NOMO-1 (cell line): ENCODE measurements around the gene UNC5C.

Source experiments
- DNase-seq, 2 experiments: peaks; one replicate each; lab custom pipeline; 2025; ENCODE audit not compliant: unreplicated experiment in 2 of 2; lab: John Stamatoyannopoulos, UW

Gene UNC5C

DNA sequence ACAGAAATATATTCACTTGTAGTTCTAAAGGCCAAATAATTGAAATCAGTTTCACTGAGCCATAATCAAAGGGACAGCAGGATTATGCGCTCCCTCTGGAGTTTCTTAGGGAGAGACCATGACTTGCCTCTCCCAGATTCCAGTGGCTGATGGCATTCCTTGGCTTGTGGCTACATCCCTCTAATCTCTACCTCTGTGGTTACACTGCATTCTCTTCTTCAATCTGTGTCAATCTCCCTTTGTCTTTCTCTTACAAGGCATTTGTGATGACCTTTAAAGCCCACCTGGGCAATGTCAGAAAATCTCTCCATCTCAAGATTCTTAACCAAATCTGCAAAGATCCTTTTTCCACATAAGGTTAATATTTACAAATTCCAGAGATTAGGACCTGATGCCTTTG lies 260.2 kb downstream of the UNC5C start:
- DNase-seq: no peak

DNA sequence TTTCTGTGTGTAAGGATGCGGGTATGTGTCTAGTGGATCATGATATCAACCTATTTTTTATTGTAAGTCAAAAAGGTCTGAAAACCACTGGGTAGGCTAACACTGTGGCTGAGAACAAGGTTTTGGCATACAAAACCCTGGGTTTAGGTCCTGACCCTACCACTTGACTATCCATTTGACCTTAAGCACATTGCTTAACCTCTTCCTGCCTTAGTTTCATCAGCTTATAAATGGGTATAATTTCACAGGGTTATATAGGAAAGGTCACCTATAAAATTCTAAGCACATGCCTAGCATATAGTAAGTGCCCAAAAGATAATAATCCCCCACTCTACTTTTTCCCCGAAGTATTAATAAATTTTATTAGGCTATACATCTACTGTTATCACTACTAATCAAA lies 263.0 kb downstream of the UNC5C start:
- no peak for DNase-seq

DNA sequence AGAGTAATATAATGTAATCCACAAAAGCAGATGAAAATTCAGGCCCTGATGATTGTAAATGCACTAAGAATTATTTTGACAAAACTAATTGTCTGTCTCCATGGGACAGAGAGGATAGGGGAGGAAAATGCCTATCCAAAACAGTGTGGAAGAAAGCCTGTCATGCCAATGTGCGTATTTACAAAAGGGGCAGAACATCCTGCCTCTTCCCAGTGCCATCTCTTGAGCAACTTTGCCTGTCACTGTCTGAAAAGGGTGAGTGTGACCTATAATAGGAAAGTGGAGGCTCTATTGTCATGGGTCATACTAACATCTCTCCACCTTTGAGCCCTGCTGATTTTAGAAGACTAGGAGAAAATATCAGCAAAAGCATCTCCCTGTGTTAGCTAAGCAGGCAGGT lies 264.1 kb downstream of the UNC5C start:
- no peak for DNase-seq

DNA sequence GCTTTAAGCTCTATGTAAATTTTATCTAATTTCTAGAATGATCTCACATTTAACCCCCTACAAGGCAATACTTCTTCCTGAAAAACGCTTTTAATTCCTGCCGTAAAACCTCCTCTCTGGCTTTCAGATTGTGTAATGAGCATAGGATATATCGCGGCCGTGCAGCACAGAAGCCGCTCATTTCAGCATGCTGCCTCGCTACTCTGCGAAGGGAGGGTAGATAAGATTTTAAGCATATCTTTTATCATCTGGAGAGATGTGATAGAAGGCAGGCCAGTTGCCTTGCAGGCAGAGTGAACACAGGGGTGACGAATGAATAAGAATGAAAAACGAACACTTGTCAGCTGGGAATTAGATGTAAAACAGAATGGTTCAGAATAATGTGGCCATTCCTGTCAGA lies 265.5 kb downstream of the UNC5C start:
- no peak for DNase-seq

DNA sequence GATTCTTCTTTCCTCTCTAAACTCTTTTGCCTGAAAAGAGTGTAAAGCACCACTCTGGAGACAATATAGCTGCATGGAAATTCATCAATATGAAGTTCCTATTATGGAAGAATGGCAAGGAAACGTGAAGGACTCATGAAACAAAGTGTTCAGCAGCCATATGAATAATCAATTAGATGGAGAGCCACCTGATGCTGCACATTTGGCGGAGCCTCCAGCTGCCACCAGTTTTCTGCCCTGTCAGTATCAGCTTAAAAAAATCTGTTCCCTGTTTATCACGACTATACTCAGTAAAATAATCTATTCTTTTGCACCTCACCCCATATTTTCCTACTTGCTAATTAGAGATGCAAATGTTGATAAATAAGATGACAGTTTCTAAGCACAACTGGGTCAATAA lies 276.0 kb downstream of the UNC5C start:
- DNase-seq: no peak

DNA sequence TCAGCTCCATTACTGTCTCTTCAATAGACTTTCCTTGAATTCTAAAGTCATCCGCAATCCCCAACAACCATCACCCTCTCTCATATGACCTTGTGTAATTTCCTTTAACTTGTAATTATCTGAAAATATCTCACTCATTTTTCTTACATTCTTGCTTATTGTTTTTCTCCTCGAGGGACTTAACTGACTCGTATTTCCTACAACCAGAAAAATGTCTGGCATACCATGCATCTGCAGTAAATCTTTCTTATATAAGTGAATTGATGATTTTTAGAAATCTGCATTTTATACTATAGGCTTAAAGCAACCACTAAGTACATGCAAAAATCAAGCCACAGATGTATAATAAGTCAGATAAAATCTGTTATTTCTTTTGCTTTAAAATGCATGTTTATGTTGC lies 276.7 kb downstream of the UNC5C start:
- no peak for DNase-seq

DNA sequence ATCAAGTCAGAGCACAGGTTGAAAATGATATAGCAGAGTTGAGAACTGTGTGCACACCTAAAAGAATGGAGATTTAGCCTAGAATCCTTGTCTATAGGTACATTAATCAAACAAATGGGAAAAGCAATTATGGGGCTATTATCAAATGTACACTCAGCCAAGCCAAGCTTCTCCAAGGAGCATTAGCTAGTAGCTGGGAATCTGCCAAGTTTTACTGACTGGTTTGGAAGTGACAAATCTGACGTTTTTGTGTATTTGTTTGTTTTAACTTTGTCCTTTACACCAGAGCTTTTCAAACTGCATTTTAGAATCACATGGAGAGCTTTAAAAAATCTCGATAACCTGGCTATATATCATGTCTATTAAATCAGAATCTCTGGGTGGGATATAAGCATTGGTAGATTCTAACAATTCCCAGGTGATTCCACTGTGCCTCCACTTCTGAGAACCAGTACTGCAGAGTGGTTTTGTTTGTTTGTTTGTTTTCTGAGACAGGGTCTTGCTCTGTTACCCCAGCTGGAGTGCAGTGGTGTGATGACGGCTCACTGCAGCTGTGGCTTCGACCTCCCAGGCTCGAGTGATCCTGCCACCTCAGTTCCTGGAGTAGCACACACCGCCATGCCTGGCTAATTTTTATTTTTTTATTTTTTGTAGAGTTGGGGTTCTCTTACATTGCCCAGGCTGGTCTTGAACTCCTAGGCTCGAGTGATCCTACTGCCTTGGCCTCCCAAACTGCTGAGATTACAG lies 279.8 kb downstream of the UNC5C start:
- DNase-seq: no peak

DNA sequence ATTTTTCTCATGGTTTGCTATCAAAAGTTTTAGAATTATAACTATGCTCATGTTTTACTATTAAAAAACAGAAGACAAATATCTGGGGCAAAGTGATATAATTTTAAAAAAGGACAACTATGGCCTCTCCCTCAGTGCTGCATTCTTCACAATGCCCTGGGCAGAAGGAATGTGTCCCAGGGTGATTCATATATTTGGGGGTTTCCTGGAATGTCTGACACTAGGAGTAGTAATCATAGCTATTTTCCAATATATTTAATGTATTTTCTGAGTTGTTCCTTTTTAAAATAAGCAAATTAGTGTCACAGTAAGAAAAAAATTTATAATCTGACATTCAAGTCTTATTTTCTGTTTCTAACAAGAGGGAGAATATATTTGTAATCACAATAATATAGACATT lies 281.7 kb downstream of the UNC5C start:
- no peak for DNase-seq

DNA sequence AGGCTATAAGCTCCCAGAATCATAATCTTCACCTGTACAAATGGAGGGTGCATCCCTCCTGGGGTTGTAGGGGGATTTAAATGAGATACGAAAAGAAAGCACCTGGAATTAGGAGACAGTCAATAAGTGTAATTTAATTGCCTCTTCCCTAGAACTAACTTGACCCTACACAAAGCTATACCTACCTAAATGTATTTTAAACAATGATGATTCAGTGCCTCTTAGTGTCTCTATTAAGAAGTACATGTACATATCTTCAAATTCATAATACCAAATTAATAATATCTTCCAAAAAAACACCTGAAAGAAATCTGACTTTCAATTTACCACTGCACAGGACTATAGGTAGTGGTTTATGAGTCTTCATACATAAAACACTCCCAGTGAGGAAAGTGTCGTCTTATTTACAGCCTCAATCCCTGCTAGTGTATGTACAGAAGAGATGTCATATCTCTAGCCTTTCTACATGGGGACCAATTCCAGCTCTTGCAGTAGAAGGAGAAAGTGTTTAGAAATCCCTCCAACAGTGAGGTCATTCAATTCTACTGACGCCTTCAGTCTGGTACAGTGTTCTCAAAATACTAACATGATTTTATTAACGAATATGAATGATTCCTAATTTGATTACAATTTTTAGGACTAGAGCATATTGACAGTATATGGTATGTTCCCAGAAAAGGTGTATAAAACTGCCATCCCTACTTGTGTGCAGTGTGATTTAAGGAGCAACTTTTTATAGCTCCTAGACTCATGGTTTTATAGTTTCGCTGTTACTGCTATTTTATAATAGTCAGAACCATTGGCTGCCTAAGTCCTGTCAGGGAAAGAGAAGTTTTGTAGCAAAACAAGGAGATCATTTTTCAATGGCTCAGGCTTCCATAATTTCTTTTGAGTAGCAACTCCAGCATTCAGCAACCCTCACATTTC lies 282.7 kb downstream of the UNC5C start:
- no peak for DNase-seq

DNA sequence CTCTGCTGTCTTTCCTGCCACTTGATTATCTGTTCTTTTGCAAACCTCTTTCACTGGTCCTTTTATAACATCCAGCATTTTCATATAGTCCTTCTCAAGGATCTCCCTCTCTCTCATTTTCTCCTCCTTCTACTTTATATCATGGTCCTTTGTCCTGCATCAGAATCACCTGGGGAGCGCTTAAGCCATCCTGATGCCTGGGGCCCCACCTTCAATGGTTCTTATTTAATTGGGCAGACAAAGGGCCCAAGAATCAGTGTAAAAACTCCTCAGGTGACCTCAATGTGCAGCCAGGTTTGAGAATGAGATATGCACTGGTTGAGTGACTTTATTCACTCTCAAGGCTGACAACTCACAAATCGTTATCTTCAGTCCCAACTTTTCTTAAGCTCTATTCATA lies 283.9 kb downstream of the UNC5C start:
- DNase-seq: no peak

DNA sequence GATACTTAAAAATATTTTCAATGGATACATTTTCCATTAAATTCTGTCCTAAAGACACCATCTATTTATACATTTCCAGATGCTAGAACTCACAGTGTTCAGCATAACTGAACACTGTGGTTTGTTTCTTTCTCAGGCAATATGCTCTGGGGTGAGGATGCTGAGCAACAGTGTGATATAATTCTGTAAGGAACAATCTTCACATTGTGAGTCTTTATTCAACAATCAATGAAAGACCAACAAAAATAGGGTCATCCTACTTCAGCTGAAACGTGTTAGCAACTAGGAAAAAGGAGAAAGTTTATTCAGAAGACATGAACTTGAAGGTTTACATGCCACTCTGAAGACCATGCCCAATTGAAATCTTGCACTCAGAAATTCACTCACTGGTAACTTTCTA lies 284.8 kb downstream of the UNC5C start:
- DNase-seq: no peak

DNA sequence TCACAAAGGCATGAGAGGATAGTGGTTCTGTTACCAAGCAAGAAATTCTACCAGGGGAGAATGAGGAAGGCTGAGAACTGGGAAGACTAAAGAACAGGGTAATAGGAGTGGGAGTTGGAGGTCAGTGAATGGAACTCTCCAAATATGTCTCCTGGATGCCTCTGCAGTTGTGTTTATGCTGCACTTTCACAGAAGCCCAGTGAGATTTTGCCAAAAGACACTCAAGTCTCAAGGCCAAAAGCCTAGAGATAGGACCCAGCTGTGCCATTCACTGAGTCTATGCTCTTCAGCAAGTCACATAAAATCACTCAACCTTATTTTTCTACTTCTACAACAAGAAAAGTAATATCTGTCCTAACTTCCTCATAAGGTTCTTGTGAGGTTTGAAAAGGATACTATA lies 285.4 kb downstream of the UNC5C start:
- no peak for DNase-seq

DNA sequence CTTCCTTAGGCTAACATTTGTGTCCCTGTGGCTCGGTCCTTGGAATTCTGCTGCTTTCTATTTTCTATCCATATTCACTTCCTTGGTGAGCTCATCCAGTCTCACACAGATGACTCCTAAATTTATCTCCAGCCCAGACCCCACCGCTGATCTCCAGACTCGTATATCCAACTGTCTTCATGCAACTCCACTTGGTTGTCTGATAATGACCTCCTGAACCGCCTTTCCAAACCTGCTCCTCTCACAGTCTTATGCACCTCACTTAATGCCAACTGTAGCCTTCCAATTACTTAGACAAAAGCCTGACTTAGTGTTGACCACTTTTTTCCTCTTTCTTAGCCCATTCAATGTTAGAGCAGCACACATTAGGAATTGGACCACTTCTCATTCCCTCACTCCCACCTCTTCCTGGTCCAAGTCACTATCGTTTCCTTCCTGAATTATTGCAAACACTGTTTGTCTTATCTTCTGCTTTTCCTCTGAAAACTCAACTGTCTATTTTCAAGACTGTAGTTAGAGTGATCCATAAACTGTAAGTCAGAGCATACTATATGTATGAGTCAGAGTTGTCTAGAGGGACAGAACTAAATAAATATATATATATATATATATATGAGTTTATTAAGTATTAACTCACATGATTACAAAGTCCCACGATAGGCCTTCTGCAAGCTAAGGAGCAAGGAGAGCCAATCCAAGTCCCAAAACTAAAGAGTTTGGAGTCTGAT lies 292.5 kb downstream of the UNC5C start:
- no peak for DNase-seq

DNA sequence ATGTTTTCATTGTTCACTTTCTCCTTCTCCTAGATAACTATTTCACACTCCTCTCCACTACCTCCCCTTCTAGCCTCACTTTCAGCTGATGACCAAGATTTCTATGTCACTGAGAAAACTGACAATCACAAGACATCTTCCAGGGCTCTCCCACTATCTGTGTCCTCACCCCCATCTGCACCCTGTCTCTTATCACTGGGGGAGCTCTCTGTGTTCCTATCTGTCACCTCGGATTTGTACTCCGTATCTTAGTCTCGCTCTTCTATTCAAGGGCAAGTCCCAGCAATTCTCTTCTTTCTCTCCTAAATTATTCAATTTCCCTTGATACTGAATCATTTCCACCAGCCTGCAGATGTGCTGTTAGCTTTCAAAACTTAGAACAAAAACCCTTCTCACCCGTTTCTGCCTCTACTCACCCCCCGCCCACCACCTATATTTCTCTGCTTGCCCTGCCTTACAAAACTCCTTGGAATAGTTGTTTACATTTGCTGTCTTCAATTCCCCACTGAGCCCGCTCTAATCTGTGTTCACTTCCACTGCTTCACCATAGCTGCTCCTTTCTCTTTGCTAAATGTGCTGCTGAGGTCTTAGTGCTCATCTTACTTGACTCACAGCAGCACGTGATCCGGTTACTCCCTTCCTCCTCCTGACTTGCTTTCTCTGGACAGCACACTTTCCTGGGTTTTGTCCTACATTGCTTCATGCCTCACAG lies 293.2 kb downstream of the UNC5C start:
- DNase-seq: no peak

DNA sequence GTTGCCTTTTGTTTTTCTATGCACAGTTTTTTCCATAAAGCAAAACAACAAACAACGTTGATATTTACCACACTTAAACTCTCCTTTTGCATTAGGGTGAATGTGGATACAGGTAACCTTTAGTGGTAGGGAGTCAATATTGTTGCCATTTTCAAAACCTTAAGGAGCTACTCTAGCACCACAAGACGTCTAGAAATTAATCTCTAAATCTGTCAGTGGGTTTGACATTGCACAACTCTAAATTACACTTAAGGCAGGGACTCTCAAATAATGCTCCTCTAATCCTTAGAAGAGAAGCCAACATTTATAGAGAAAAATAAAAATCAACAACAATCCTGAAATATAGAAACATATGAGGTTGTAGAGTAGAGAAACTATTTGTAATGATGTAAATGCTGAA lies 297.2 kb downstream of the UNC5C start:
- no peak for DNase-seq

DNA sequence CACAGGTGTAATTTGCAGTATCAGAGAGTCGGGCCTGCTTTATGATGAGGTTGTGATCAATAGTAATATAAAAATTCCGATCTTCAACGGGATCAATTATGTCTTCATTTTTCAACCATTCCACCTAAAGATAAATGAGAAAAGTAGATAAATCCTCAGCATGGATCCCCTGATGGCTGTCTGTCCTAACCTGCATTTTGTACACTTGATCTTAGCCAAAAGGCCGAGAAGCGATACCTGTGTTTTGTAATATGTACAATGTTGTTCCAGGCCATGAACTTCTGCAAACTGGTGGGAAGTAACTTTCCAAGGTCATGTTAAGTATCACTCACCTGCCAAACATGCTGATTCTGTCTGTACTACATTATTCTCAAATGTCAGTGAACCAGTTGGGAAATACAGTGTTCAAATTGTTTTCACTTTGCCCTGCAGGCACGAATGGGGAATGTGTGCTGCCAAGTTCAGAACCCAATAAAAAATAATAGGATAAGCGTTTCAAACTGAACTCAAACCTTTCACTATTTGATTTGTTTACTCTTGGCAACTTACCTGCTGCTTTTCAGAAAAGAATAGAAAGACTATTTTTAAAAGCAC lies 298.1 kb downstream of the UNC5C start:
- DNase-seq: no peak

DNA sequence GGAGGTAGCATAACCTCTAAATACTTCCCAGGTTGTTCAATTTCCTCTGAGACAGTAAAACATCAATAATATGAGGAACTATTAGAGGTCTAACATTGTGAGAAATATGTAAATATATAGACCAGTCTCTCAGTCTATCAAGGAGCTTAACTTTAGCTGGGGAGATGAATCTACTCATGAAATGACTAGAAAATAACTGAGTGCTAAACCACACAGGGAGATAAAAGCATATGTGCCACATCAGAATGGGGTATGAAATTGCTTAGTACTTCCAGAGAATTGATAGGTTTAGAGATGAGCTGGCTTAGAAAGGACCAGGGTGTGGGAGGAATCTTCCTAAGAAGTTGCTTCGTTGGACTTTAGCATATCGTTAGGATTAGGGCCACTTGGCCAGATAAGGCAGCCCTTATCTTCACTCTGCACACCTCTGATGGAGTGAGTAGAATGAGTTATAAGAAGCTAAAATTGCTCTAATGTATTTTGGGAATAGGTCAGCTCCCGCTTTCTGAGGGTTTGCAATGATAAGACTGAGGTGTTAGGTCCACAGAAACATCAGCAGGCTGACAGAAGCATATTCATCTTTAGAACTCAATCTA lies 299.2 kb downstream of the UNC5C start:
- no peak for DNase-seq

DNA sequence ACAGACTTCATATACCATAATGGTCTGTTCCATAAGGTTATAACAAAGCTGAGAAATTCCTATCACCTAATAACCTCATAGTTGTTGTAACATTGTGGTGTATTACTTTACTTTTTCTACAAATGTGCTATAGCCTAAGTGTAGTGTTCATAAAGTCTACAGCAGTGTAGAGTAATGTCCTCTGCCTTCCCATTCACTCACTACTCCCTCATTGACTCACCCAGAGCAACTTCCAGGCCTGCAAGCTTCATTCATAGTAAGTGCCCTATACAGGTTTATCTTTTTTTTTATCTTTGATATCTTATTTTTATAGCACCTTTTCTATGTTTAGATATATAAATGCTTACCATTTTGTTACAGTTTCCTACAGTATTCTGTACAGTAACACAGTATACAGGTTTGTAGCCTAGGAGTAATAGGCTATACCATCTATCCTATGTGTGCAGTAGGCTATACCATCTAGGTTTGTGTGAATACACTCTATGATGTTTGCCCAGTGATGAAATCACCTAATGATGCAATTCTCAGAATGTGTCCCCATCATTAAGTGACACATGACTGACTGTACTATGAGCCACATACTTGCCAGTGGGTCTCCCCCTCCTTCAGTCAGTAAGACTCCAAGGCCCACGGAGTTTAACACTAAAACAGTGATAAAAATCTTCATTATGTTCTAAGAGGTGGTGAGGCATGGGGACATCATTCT lies 299.9 kb downstream of the UNC5C start:
- DNase-seq: no peak

DNA sequence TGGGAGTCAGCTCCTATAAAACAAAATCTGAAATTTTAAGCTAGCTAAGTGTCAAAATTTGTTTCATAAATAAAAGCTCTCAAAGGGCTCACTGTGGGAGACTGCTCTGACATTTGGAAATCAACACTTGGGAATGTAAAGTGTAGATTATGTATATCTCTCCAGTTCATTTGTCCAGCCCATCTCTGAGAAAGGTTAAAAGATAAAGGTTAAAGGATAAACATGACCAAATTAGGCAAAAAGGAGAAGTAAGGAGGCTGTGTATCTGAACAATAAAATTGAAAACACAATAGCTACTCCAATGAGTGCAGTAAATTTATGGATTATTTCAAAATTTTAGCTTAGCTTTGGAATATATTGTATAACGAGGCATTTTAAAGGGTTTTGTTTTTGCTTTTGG lies 304.9 kb downstream of the UNC5C start:
- no peak for DNase-seq
